GM23248 (cell line): ENCODE measurements around the gene SLC25A22. TPM values are rescaled to one million over a fixed set of nuclear protein-coding genes. Genes with fewer than 3 reads are reported as not detected.

Experiments used
- DNase-seq: peaks from one replicate; pipeline ENCODE4 v3.0.0-alpha.2; 2015
- H2AFZ ChIP-seq: fragments of 200-600 bp; sonication (generic); 2 replicates; pipeline ENCODE4 v1.6.1; 2016; ENCODE audit warnings: antibody characterized with exemption
- H3F3A ChIP-seq: fragments of 200-600 bp; sonication (generic); 2 replicates; pipeline ENCODE4 v1.6.1; 2016; ENCODE audit warnings: mild to moderate bottlenecking, antibody characterized with exemption, mixed run types; ENCODE audit not compliant: insufficient read depth
- H3K27ac ChIP-seq: fragments of 200-600 bp; sonication (generic); 2 replicates; pipeline ENCODE4 v1.5.1; 2016; ENCODE audit warnings: mild to moderate bottlenecking
- H3K27me3 ChIP-seq: fragments of 200-600 bp; sonication (generic); replicated peaks from 2 replicates; pipeline ENCODE4 v1.6.1; 2016; ENCODE audit warnings: mild to moderate bottlenecking; ENCODE audit not compliant: insufficient read depth
- H3K36me3 ChIP-seq: fragments of 200-600 bp; sonication (generic); 2 replicates; pipeline ENCODE4 v1.6.1; 2016; ENCODE audit warnings: low read depth, mild to moderate bottlenecking
- H3K4me1 ChIP-seq: fragments of 200-600 bp; sonication (generic); 2 replicates; pipeline ENCODE4 v1.6.1; 2016; ENCODE audit warnings: mild to moderate bottlenecking; ENCODE audit not compliant: insufficient read depth
- H3K4me2 ChIP-seq: fragments of 200-600 bp; sonication (generic); one replicate; pipeline ENCODE4 v1.6.1; 2016; ENCODE audit warnings: mild to moderate bottlenecking; ENCODE audit not compliant: unreplicated experiment
- H3K4me3 ChIP-seq: fragments of 200-600 bp; sonication (generic); 2 replicates; pipeline ENCODE4 v1.5.1; 2016; ENCODE audit warnings: mild to moderate bottlenecking
- H3K79me2 ChIP-seq: fragments of 200-600 bp; sonication (generic); 2 replicates; pipeline ENCODE4 v1.6.1; 2016; ENCODE audit warnings: mild to moderate bottlenecking; ENCODE audit not compliant: insufficient read depth
- H3K9ac ChIP-seq: fragments of 200-600 bp; sonication (generic); 2 replicates; pipeline ENCODE4 v1.6.1; 2016; ENCODE audit warnings: mild to moderate bottlenecking
- H3K9me2 ChIP-seq: fragments of 200-600 bp; sonication (generic); 2 replicates; pipeline ENCODE4 v1.6.1; 2016; ENCODE audit warnings: mixed run types, mild to moderate bottlenecking, moderate library complexity; ENCODE audit not compliant: insufficient read depth
- H3K9me3 ChIP-seq: fragments of 200-600 bp; sonication (generic); one replicate; pipeline ENCODE4 v1.6.1; 2017; ENCODE audit warnings: low read depth
- H4K20me1 ChIP-seq: fragments of 200-600 bp; sonication (generic); 2 replicates; pipeline ENCODE4 v1.6.0; 2016; ENCODE audit not compliant: insufficient read depth
- EZH2 ChIP-seq: fragments of 200-600 bp; sonication (generic); IDR thresholded peaks from 2 replicates; pipeline ENCODE4 v1.6.1; 2018; ENCODE audit warnings: antibody characterized with exemption, mild to moderate bottlenecking; ENCODE audit not compliant: insufficient read depth, poor library complexity, severe bottlenecking
- EZH2phosphoT487 ChIP-seq: fragments of 200-600 bp; sonication (generic); IDR thresholded peaks from 2 replicates; pipeline ENCODE4 v1.6.1; 2018; ENCODE audit warnings: antibody characterized with exemption, moderate library complexity, mild to moderate bottlenecking, low read depth; ENCODE audit not compliant: insufficient read depth
- WGBS, 2 experiments: methylation state at CpG; one replicate each; pipeline ENCODE4 v1.1.6; 2015 to 2017; ENCODE audit warnings: low lambda C conversion rate in 2 of 2, low coverage in 1 of 2; ENCODE audit errors: missing lambda C conversion rate in 2 of 2; 5-methylcytosine and 5-hydroxymethylcytosine counted together
- in situ Hi-C: fragments of 300-500 bp; cut with MboI; formaldehyde crosslinking; loops from 2 replicates; pipeline ENCODE4 v1.15.0; 2020
- polyA plus RNA-seq: library from polyadenylated mRNA; unstranded; fragments of >200 nt; fragmentation: Nextera tagmentation; extraction: Ambion mirVana; gene quantifications from 2 replicates; pipeline ENCODE4 v1.2.1, GENCODE V29; 2016
- total RNA-seq: library from RNA; depleted of rRNA; stranded (reverse); fragments of >200 nt; shearing (Covaris generic); gene quantifications from 2 replicates; pipeline ENCODE4 v1.2.3, GENCODE V29; 2014

SLC25A22 gene
- total and polyA plus RNA-seq, 2 experiments from 2014 or later: 10.5 to 19.4 TPM

DNA sequence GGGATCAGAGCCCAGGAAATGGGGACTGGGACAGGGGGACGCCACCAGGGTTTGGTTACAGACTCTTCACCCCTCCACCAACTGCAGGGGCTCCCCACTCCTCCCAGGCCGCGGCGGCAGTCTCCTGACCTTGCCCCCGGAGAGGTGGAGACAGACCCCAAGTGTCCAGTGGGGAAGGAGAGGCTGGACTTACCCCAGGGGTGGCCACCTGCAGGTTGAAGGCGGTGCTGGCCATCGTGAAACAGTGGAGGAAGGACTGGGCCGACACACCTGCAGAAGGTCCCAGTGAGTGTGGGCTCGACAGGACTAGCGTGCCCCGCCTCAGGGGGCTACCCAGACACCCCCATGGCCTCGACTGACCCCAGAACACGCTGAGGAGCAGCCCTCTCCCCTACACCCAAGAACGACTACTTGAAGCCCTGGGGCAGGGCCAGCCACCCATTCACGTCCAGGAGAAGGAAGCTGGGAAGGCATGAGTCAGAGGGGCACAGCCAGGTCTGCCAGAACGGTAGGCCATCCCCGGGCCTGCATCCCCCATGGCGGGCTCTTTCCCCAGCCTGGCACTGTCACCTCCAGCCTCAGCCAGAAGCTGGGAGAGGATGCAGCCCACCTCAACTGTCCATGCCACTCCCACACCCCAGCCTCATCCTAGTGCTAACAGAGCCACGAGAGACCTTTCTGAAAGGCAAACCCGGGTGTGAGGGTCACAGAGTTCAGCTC lies 23.0 kb downstream of the SLC25A22 start:
- H4K20me1 ChIP-seq: no peaks in the 10 kb centered on the region
- 44 to 49% methylated on average over 19 to 20 of the region's 20 CpGs for WGBS, 2 experiments
- H3K4me2 ChIP-seq: peak overlapping the region; percentile 88
- no peaks in the 10 kb centered on the region for H3F3A ChIP-seq
- no peak for TF ChIP-seq EZH2
- no peak for TF ChIP-seq EZH2phosphoT487
- no peak overlapping the region for H2AFZ ChIP-seq
- H3K27me3 ChIP-seq: no peaks in the 10 kb centered on the region
- H3K36me3 ChIP-seq: peaks cover 6% of the 10 kb centered on the region; the same call in 1 of the 2 replicates
- peaks cover 89% of the 10 kb centered on the region for H3K79me2 ChIP-seq
- in situ Hi-C loops: no loop called here
- H3K4me1 ChIP-seq: peaks cover 15% of the 10 kb centered on the region
- peak overlapping the region; percentile 94 for H3K9ac ChIP-seq
- H3K9me3 ChIP-seq: no peaks in the 10 kb centered on the region
- peak overlapping the region; percentile 16; the same call in 1 of the 2 replicates for H3K27ac ChIP-seq
- no peaks in the 10 kb centered on the region for H3K9me2 ChIP-seq
- peak; percentile 78 for DNase-seq
- H3K4me3 ChIP-seq: peak overlapping the region; percentile 86

DNA sequence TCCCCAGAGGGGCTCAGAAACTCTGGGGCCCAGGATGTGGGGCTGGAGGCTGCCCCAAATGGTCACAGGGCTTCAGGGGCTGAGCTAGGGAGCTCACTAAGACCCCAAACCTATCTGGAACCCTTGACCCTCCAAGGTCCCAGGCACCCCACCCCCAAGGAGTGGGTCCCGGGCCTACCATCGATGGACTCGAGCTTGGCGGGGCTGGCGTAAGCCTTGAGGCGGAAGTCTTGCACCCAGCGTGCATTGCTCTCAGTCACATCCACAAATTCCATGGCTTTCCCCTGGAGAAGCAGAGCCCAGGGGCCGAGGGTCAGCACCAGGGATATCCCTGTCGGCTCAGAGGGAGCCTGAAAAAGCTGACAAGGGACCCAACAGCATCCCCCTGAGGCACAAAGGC lies 24.3 kb downstream of the SLC25A22 start:
- no peak overlapping the region for H3K9ac ChIP-seq
- no peaks in the 10 kb centered on the region for H3K27me3 ChIP-seq
- H3K36me3 ChIP-seq: peaks cover 9% of the 10 kb centered on the region; the same call in 1 of the 2 replicates
- WGBS, 2 experiments: 96 to 99% methylated on average over 9 of the region's 9 CpGs
- H3K27ac ChIP-seq: no peak overlapping the region
- H3K4me1 ChIP-seq: peaks cover 15% of the 10 kb centered on the region
- peaks cover 83% of the 10 kb centered on the region for H3K79me2 ChIP-seq
- no peak overlapping the region for H3K4me3 ChIP-seq
- H2AFZ ChIP-seq: no peak overlapping the region
- H3F3A ChIP-seq: no peaks in the 10 kb centered on the region
- TF ChIP-seq EZH2phosphoT487 (no peak), EZH2 (no peak)
- in situ Hi-C loops: no loop called here
- no peaks in the 10 kb centered on the region for H3K9me2 ChIP-seq
- DNase-seq: no peak
- H3K4me2 ChIP-seq: no peak overlapping the region
- no peaks in the 10 kb centered on the region for H3K9me3 ChIP-seq
- no peaks in the 10 kb centered on the region for H4K20me1 ChIP-seq

DNA sequence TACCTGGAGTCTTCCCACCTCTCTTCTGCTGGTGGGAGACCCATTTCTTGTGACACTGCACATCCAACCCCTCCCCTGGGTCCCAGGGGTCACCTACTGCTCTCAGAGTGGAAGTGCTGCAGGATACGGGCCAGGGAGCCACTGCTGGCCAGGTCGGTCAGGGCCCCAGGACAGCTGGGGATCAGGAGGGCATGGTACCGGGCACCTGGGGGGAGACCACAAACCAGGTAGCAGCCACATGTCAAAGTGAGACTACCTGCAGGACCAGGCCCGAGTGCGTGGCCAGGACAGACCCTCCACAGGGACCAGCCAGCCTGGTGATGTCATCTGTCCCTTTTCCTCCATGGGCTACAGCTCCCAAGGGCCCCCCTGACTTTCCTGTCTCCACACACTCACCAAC lies 24.7 kb downstream of the SLC25A22 start:
- Histone ChIP-seq H3K9ac (no peak overlapping the region), H3K79me2 (peaks cover 79% of the 10 kb centered on the region), H3K27ac (no peak overlapping the region), H3K36me3 (peaks cover 9% of the 10 kb centered on the region; the same call in 1 of the 2 replicates), H4K20me1 (no peaks in the 10 kb centered on the region), H3F3A (0 out of 2 replicates have a peak, but pooled peaks cover 4% of the 10 kb centered on the region), H3K4me1 (peaks cover 15% of the 10 kb centered on the region), H3K9me2 (no peaks in the 10 kb centered on the region), H2AFZ (no peak overlapping the region), H3K4me2 (no peak overlapping the region), H3K27me3 (no peaks in the 10 kb centered on the region), H3K4me3 (no peak overlapping the region), H3K9me3 (no peaks in the 10 kb centered on the region)
- no peak for TF ChIP-seq EZH2
- TF ChIP-seq EZH2phosphoT487: no peak
- no peak for DNase-seq
- WGBS, 2 experiments: 90 to 95% methylated on average over 5 of the region's 5 CpGs
- in situ Hi-C loops: no loop called here

DNA sequence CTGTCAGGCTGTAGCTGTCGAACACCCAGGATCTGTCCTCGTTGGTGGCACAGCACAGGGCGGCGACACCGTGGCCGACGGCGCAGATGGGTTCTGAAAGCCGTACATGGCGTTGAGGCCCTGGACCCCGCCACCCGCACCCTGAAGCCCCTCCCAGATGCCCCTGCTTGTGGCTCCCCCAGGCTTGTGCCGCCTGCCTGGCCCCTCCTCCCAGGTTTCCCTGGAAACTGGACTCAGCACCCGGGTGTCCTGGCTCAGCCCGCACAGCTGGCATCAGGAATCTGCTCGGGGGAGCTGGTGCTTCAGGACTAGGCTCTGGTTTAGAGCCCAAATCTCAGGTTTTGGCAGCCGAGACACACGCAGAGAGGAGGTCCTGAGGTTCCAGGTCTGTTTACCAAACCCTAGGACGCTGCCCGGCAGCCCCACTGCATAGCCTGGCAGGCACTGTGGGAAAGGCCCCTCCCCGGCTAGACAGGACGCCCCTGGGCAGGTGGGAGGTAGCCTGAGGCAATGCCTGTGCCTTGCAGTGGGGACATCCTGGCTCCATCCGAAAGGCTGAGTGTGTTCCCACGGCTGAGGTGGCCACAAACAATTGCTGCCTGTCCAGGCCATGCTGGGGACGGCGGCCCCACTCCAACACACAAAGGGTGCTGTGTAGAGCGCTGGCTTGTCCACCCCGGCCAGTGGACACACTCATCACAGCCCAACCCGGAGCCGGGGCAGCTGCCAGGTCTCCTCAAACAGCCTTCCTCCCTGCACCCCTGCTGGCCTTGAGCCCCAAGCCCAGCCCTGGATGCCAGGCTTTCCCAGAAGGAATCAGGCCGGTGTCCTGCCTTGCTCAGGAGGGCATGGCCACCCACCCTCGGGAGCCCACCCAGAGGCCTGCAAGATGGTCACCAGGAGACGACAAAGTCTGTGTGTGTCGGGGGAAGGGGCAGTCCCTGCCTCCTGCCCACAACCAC lies 25.4 kb downstream of the SLC25A22 start:
- Histone ChIP-seq H3K4me3 (no peak overlapping the region), H3K9me3 (no peaks in the 10 kb centered on the region), H3K4me1 (peaks cover 10% of the 10 kb centered on the region), H4K20me1 (no peaks in the 10 kb centered on the region), H2AFZ (no peak overlapping the region), H3K9me2 (no peaks in the 10 kb centered on the region), H3F3A (0 out of 2 replicates have a peak, but pooled peaks cover 4% of the 10 kb centered on the region), H3K27ac (no peak overlapping the region), H3K27me3 (no peaks in the 10 kb centered on the region), H3K4me2 (no peak overlapping the region), H3K79me2 (peaks cover 72% of the 10 kb centered on the region), H3K9ac (no peak overlapping the region), H3K36me3 (peaks cover 9% of the 10 kb centered on the region; the same call in 1 of the 2 replicates)
- no peak for DNase-seq
- 81 to 87% methylated on average over 28 to 30 of the region's 34 CpGs for WGBS, 2 experiments
- TF ChIP-seq EZH2: no peak
- no peak for TF ChIP-seq EZH2phosphoT487
- in situ Hi-C loops: no loop called here
